ENCODE measurements around the gene SLC34A1. TPM values are rescaled to one million over a fixed set of nuclear protein-coding genes. Genes with fewer than 3 reads are reported as not detected.
A peak's percentile ranks its signal among the peaks of the same experiment; 100 is the strongest.

SLC34A1 gene
- 0.02 TPM for total RNA-seq (2013)
- not detected for polyA plus RNA-seq
- polyA minus RNA-seq, result 0.24 and 0.42 TPM in 2 replicates
- total RNA-seq, result 0 to 0.92 (median 0.17) reads per million in 11 experiments

GRCh38 chr5:177384134-177384533, at the start of gene SLC34A1:
TSS of gene SLC34A1 (plus strand) at chr5:177384434. CDS start at chr5:177385742, 1,308 bp downstream.
- no peaks in the 10 kb centered on the region for H3K36me3 ChIP-seq (replicated peaks in 1 of 2; ENCODE audit: control insufficient read depth in 1 of 2, insufficient read depth in 2 of 2, low read length in 2 of 2)
- H3K27ac Mint-ChIP-seq, result no peak within 1 kb of the TSS
- no peaks in the 10 kb centered on the region for H3K36me3 Mint-ChIP-seq
- intact Hi-C loops (cut with micrococcal nuclease), result no loop called here
- H3K27me3 ChIP-seq (ENCODE audit: control insufficient read depth in 2 of 2, insufficient read depth in 2 of 2, low read length in 2 of 2), result no peaks in the 10 kb centered on the region
- H3K9me3 ChIP-seq (replicated peaks in 1 of 2; ENCODE audit: control insufficient read depth in 1 of 2, insufficient read depth in 1 of 2, low read length in 2 of 2), result no peaks in the 10 kb centered on the region
- H3K4me1 ChIP-seq (ENCODE audit: control insufficient read depth in 1 of 2, insufficient read depth in 2 of 2, low read length in 2 of 2), result peaks cover 11 to 14% of the 10 kb centered on the region in 2 donors
- no peak for TF ChIP-seq CTCF (IDR thresholded peaks at IDR 0.05)
- WGBS (ENCODE audit: insufficient coverage), result 96% methylated on average over 4 of the region's 4 CpGs
- peak within 1 kb of the TSS in 1 of 2 donors; percentile 70 for H3K4me3 Mint-ChIP-seq
- no peak within 1 kb of the TSS for H3K9ac ChIP-seq (ENCODE audit: insufficient read depth, low read length, poor library complexity, severe bottlenecking)
- DNase-seq, result no peak
- no peak within 1 kb of the TSS for H3K27ac ChIP-seq (ENCODE audit: low read depth in 1 of 2, low read length in 2 of 2)
- peaks cover 18 to 34% (median 29%) of the 10 kb centered on the region in 3 donors for H3K27me3 Mint-ChIP-seq (ENCODE audit: low read depth in 3 of 3)
- H3K9me3 Mint-ChIP-seq, result peaks cover 0 to 2% (median 0%) of the 10 kb centered on the region in 7 donors
- no peaks in the 10 kb centered on the region for H4K20me1 ChIP-seq (ENCODE audit: insufficient read depth, low read length)
- peaks cover 29% of the 10 kb centered on the region for H3K4me1 Mint-ChIP-seq
- no peak within 1 kb of the TSS for H3K4me2 ChIP-seq (replicated peaks; ENCODE audit: extremely low read depth, low read length, poor library complexity, severe bottlenecking)
- H3K79me2 ChIP-seq (ENCODE audit: insufficient read depth, low read length), result no peaks in the 10 kb centered on the region
- no peak within 1 kb of the TSS for H3K4me3 ChIP-seq (replicated peaks in 1 of 3; ENCODE audit: low read depth in 2 of 3, low read length in 3 of 3)
- H2AFZ ChIP-seq (ENCODE audit: insufficient read depth, low read depth, low read length, poor library complexity, severe bottlenecking), result no peak within 1 kb of the TSS

DNA sequence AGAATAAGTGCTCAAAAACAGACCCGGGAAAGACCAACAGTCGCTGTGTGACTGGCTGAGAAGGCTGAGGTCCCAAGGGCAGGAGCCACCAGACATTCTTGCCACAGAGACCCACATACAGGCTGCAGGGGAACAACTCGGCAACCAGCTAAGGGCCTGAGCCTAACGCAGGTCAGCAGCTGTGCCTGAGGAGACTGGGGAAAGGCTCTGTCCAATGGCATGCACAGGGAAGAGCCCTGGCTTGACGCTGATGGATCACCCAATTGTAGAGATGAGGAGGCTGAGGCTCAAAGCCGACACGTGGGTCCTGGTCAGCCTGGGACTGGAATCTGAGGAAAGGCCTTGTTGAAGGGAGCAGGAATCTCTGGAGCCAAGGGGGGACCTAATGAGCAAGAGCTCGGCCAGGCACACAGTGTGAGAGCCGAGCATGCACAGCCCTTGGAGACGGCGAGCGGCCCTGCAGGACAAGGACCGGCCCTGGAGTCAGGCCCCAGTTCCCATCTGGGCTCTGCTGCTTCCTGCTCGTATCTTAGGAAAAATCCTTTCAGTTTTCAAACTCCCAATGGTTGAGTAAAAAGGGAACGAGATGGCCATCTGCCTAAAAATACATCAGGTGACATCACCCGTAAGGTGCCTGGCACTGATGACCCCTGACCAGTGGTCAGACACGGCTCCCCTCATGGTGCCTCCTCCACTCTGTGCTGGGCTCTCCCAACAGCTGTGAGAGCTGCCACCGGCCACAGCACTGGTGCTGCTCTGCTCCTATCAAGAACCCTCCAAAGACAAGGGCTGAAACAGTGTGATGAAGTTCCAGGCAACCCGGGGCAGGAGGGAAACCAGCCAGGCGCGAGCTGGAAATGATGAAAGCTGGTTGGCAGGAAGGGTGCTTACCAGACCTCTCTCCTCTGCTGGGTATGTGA, 49.2 kb upstream of the SLC34A1 start:
- H2AFZ ChIP-seq (ENCODE audit: insufficient read depth, low read depth, low read length, poor library complexity, severe bottlenecking), result no peak overlapping the region
- H3K4me3 ChIP-seq (replicated peaks in 1 of 3; ENCODE audit: low read depth in 2 of 3, low read length in 3 of 3), result no peak overlapping the region
- no peak overlapping the region for H3K27ac ChIP-seq (ENCODE audit: low read depth in 1 of 2, low read length in 2 of 2)
- no peaks in the 10 kb centered on the region for H3K27me3 ChIP-seq (ENCODE audit: control insufficient read depth in 2 of 2, insufficient read depth in 2 of 2, low read length in 2 of 2)
- peaks cover 91 to 98% of the 10 kb centered on the region in 2 donors for H3K36me3 ChIP-seq (replicated peaks in 1 of 2; ENCODE audit: control insufficient read depth in 1 of 2, insufficient read depth in 2 of 2, low read length in 2 of 2)
- DNase-seq, result no peak
- Mint-ChIP-seq H3K36me3 (peaks cover 88 to 97% of the 10 kb centered on the region in 2 donors), H3K9me3 (peaks cover 0 to 2% (median 0%) of the 10 kb centered on the region in 7 donors), H3K4me1 (peaks cover 14% of the 10 kb centered on the region), H3K27ac (no peak overlapping the region), H3K4me3 (no peak overlapping the region), H3K27me3 (ENCODE audit: low read depth in 3 of 3) (peaks cover 2 to 9% (median 3%) of the 10 kb centered on the region in 3 donors)
- H3K9me3 ChIP-seq (replicated peaks in 1 of 2; ENCODE audit: control insufficient read depth in 1 of 2, insufficient read depth in 1 of 2, low read length in 2 of 2), result no peaks in the 10 kb centered on the region
- no peak overlapping the region for H3K4me2 ChIP-seq (replicated peaks; ENCODE audit: extremely low read depth, low read length, poor library complexity, severe bottlenecking)
- H3K9ac ChIP-seq (ENCODE audit: insufficient read depth, low read length, poor library complexity, severe bottlenecking), result no peak overlapping the region
- peaks cover 2 to 6% of the 10 kb centered on the region in 2 donors for H3K4me1 ChIP-seq (ENCODE audit: control insufficient read depth in 1 of 2, insufficient read depth in 2 of 2, low read length in 2 of 2)
- TF ChIP-seq CTCF (IDR thresholded peaks at IDR 0.05), result no peak
- intact Hi-C loops (cut with micrococcal nuclease), result no loop called here
- 96% methylated on average over 17 of the region's 21 CpGs for WGBS (ENCODE audit: insufficient coverage)
- peaks cover 13% of the 10 kb centered on the region for H3K79me2 ChIP-seq (ENCODE audit: insufficient read depth, low read length)
- H4K20me1 ChIP-seq (ENCODE audit: insufficient read depth, low read length), result peaks cover 95% of the 10 kb centered on the region

All from CD14-positive monocyte (primary cell).